ENCODE measurements around the gene VMP1.
"Not testable (repeated sequence)": the region's sequence is repeated elsewhere in the genome, so short reads cannot be mapped to it uniquely, and the experiment has no call there.

Gene VMP1

DNA sequence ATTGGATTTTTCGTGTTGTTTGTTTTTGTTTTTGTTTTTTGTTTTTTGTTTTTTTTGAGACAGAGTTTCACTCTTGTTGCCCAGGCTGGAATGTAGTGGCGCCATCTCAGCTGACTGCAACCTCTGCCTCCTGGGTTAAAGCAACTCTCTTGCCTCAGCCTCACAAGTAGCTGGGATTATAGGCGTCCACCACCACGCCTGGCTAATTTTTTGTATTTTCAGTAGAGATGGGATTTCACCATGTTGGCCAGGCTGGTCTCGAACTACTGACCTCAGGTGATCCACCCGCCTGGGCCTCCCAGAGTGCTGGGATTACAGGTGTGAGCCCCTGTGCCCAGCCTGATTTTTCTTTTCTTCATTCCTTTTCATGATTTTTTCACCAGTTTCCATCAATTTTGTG lies 73.1 kb downstream of the VMP1 start:
- DNase-seq (ENCODE audit: low spot score), result not testable (repeated sequence)

GRCh38 chr17:59783221-59784047 lies 76.0 kb downstream of the VMP1 start:
- DNase-seq (ENCODE audit: low spot score), result no peak

GRCh38 chr17:59785091-59785799 lies 77.8 kb downstream of the VMP1 start:
- DNase-seq (ENCODE audit: low spot score), result no peak

DNA sequence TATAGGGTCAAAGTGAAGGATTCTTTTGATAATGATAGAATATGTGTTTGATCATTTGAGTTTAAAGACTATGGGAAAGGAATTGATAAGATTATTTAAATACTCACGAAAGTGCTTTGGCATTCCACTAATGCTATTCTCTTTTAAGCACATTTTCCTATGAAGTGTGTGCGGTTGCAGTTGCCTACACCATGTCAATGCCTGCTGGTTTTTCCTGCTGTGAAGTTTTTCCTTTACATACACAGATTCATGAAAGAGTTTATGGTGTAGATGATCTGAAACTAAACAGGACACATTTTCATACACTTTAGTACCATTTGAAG lies 78.7 kb downstream of the VMP1 start:
- DNase-seq (ENCODE audit: low spot score), result no peak

DNA sequence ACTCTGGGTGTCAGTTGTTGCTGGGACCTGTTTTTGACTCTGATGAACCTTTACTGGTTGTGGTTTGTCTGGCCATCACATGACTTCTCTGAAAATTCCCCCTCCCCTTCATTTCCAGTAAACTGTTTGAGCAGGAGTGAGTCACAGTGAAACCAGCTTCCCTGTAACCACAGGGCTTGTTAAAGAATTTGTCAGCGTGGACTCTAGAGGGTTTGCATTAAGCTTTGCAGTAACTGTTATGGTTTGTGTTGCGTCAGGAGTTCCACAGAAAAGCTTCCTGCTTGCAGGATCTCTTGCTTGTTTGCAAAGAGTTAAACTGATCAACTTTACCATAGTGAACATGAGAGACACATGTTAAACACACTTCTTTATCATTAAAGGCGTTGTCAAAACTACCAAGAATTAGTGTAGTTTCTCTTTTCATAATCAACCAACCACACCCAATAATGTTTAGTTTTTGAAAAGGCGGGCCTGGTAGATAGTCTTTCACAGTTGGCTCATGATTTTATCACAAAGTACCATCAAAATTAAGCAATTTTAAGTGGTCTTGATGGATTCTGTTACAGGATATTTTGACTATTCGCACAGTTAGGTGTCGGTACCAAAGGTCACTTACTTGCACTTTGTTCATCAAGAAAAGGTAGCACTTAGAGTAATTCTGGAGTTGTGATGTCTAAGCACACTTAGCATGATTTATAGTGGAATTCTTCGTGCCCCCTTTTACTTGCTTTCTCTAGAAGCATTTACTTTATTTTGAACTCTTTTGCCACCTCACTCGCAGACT lies 79.3 kb downstream of the VMP1 start:
- peak; percentile 78 for DNase-seq (ENCODE audit: low spot score)

- DNase-seq (ENCODE audit: low spot score), result not testable (repeated sequence)
Measured at GRCh38 chr17:59789849-59790248, 82.4 kb downstream of the VMP1 start.

DNA sequence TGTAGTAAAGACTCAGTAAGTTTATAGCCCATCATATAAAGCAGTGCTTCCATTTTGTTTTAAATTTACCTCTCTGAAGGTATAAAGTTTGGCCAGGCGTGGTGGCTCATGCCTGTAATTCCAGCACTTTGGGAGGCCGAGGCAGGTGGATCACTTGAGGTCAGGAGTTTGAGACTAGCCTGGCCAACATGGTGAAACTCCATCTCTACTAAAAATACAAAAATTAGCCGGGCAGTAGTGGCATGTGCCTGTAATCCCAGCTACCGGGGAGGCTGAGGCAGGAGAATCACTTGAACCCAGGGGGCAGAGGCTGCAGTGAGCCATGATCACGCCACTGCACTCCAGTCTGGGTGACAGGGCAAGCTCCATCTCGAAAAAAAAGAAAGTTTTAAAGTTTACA lies 83.0 kb downstream of the VMP1 start:
- not testable (repeated sequence) for DNase-seq (ENCODE audit: low spot score)

GRCh38 chr17:59790910-59791309 lies 83.5 kb downstream of the VMP1 start:
- DNase-seq (ENCODE audit: low spot score), result no peak

- DNase-seq (ENCODE audit: low spot score), result no peak
Measured at GRCh38 chr17:59791603-59792457, 84.4 kb downstream of the VMP1 start.

GRCh38 chr17:59792458-59792823 lies 85.0 kb downstream of the VMP1 start:
- DNase-seq (ENCODE audit: low spot score), result not testable (repeated sequence)

DNA sequence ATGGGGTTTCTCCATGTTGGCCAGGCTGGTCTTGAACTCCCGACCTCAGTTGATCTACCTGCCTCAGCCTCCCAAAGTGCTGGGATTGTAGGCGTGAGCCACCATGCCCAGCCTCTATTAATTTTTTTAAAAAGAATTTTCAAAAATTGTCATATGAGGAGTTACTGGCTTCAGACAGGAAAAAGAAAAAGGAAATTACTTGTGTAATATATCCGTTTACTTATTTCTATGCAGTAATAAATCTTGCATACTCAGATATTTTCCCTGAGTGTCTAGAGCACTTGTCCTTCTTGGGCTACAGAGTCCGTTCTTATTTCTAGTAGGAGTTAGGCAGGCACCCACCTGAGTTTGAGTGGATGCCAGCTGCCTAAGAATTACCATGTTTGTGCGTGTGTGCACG lies 85.8 kb downstream of the VMP1 start:
- DNase-seq (ENCODE audit: low spot score), result no peak

DNA sequence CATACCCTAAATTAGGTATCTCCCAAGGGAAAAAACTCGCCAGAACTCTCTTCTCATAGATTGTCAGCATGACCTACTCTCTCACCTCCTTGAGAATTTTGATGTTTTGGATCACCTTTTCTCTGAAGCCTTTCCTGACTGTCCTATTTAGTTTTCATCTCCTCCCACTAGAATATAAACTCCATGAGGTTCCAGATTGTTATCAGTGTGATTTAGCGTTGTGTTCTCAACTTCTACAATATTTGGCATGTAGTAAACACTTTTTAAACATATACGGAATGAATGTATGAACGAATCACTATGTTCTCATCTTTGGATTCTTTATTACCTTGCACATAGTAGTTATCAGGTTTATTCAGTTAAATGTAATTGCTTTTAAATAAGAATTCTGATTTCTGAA lies 88.7 kb downstream of the VMP1 start:
- DNase-seq (ENCODE audit: low spot score), result no peak

DNA sequence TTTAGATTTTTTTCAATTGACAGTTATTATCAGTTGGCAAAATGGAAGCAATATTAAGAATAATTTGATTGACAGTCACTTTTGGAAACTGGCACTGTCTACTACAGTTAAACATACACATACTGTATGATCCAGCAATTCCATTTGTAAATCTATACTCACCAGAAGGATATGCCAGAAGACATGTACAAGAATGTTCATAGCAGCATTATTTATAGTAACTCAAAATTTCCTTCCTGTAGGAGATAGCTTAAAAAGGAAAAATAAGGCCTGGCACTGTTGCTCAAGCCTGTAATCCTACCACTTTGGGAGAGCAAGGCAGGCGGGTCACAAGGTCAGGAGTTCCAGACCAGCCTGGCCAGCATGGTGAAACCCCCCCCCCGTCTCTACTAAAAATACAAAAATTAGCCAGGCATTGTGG lies 89.3 kb downstream of the VMP1 start:
- DNase-seq (ENCODE audit: low spot score), result no peak

DNA sequence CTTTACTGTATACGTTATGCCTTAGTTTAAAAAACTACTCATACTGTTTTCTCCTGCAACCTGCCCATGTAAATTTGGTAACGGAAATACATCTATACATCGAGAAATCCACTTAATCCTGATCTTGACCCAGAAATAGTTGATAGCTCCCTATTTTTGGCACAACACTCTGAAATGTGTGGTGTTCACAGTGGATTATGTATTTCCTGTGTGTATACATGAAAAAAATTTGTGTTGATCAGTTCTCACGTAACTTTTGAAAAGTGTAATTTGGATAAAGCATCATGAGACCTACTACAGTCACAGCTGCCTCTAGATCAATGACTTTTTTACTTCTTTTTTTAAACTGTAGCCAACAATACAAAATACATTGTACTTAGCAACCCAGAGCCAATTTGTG lies 90.7 kb downstream of the VMP1 start:
- no peak for DNase-seq (ENCODE audit: low spot score)

DNA sequence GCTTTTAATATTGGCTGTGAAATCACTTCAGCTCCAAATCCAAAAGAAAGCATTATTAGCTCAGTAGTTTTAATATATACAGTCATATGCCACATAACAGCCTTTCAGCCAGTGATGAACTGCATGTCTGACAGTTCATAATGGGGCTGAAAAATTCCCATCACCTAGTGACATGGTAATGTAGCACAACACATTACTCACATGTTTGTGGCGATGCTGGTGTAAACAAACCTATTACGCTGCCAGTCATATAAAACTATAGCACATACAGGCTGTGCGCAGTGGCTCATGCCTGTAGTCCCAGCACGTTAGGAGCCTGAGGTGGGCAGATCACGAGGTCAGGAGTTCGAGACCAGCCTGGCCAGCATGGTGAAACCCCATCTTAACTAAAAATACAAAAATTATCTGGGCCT lies 93.1 kb downstream of the VMP1 start:
- DNase-seq (ENCODE audit: low spot score), result no peak

GRCh38 chr17:59802160-59802559 lies 94.7 kb downstream of the VMP1 start:
- DNase-seq (ENCODE audit: low spot score), result no peak

- no peak for DNase-seq (ENCODE audit: low spot score)
Measured at GRCh38 chr17:59804901-59805465, 97.5 kb downstream of the VMP1 start.

GRCh38 chr17:59806322-59806721 lies 98.9 kb downstream of the VMP1 start:
- DNase-seq (ENCODE audit: low spot score), result not testable (repeated sequence)

DNA sequence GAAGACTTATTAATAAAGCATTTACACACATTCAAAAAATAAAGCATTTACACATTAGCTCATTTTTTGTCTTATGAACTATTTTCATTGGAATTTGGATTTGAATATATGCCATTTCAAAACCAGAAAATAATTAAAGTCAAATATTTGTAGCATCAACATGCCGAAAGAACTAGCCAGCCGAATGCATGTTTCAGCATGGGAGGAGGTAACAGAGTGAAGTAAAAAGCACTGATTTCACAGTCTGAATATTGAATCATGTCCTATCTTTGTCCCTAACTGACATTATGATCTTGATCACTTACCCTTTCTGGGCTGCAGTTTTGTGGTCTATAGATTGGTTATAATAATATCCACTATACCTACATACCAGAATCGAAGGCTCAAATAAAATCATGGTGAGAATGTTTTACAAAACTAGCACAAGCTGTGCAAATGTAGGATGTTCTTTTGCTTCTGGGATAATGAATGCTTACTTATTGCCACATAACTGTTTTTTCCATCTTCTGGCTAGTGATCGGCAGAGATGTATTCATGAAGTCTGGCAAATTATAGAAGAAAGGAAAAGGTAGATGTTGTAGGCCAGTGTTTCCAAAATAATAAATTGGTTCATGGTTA lies 100.5 kb downstream of the VMP1 start:
- no peak for DNase-seq (ENCODE audit: low spot score)

DNA sequence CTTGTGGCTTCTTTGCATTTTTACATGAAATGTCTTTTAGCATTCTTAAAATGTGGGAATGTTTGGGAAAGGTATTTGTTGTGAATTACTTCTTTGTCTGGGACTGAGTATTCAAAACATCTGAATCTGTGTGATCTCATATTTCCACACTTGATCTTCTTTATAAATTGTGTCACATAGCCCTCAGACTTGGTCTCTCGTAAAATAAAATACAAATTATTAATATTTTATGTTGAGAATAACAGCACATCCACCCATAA lies 103.4 kb downstream of the VMP1 start:
- DNase-seq (ENCODE audit: low spot score), result no peak

GRCh38 chr17:59811209-59811608 lies 103.8 kb downstream of the VMP1 start:
- DNase-seq (ENCODE audit: low spot score), result no peak

All from AG08396 (cell line).